HG03565 (cell line): ENCODE measurements around the gene CYP2S1.
"Not testable (repeated sequence)": the region's sequence is repeated elsewhere in the genome, so short reads cannot be mapped to it uniquely, and the experiment has no call there.

Experiments used
- ATAC-seq: cut with Tn5 transposase; IDR thresholded peaks from one replicate; pipeline ENCODE4 v1.9.1; 2021; ENCODE audit warnings: mild to moderate bottlenecking, moderate library complexity; ENCODE audit not compliant: unreplicated experiment

The CYP2S1 gene

GRCh38 chr19:41193430-41194156 is 574 bp downstream of the CYP2S1 start:
- ATAC-seq, result no peak

- ATAC-seq, result no peak
These were observed 1.1 kb downstream of the CYP2S1 start for GRCh38 chr19:41194157-41194552.

GRCh38 chr19:41195675-41196497 is 2.9 kb downstream of the CYP2S1 start:
- ATAC-seq, result no peak

- no peak for ATAC-seq
These were observed 5.5 kb downstream of the CYP2S1 start for GRCh38 chr19:41198559-41198958.

GRCh38 chr19:41203371-41203770 is 10.4 kb downstream of the CYP2S1 start:
- no peak for ATAC-seq

- not testable (repeated sequence) for ATAC-seq
These were observed 11.3 kb downstream of the CYP2S1 start for GRCh38 chr19:41204338-41204737.

GRCh38 chr19:41205995-41206394 is 13.0 kb downstream of the CYP2S1 start:
- no peak for ATAC-seq

GRCh38 chr19:41206456-41206855 is 13.4 kb downstream of the CYP2S1 start:
- no peak for ATAC-seq

- no peak for ATAC-seq
These were observed 14.1 kb downstream of the CYP2S1 start for GRCh38 chr19:41206926-41207750.

- no peak for ATAC-seq
These were observed 21.1 kb downstream of the CYP2S1 start for GRCh38 chr19:41214161-41214560.

- no peak for ATAC-seq
These were observed 24.7 kb downstream of the CYP2S1 start for GRCh38 chr19:41217741-41218140.

- no peak for ATAC-seq
These were observed 25.2 kb downstream of the CYP2S1 start for GRCh38 chr19:41218249-41218614.

GRCh38 chr19:41218615-41219507 is 25.8 kb downstream of the CYP2S1 start, which contains the start of gene AXL:
Gene AXL (plus strand): TSS chr19:41219223. CDS start chr19:41219393, 170 bp downstream.
- ATAC-seq, result no peak

GRCh38 chr19:41219924-41220567 is 27.0 kb downstream of the CYP2S1 start:
- no peak for ATAC-seq

GRCh38 chr19:41220811-41221210 is 27.8 kb downstream of the CYP2S1 start:
- no peak for ATAC-seq

GRCh38 chr19:41221514-41222205 is 28.6 kb downstream of the CYP2S1 start:
- ATAC-seq, result no peak

GRCh38 chr19:41222240-41222639 is 29.2 kb downstream of the CYP2S1 start:
- ATAC-seq, result no peak

- no peak for ATAC-seq
These were observed 30.6 kb downstream of the CYP2S1 start for GRCh38 chr19:41223431-41224234.
